ENCODE results near the gene ZFAND3.

DNA sequence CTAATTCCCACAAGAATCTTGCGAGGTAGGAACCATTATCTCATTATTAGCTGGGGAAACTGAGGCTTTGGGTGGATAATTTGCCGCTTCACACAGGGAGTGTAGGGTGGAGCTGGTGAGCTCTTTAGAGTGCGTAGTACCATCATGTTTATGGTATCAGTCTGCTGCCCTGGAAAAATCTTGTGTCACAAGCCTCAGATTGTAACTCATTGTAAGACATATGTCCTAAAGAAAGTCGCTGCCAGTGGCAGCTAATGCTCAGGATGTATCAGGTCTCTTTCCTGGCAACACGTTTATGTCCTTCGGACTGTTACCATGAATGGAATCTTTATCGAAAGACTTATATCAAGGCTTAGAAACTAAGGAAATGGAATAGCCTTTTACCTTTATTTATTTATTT is 1.9 kb downstream of the ZFAND3 start:
- TF ChIP-seq EZH2phosphoT487 (IDR thresholded peaks at IDR 0.05; ENCODE audit: low read depth, severe bottlenecking, unreplicated experiment) (no peak), CTCF (IDR thresholded peaks at IDR 0.05; ENCODE audit: poor library complexity) (no peak), EZH2 (IDR thresholded peaks at IDR 0.05; ENCODE audit: borderline replicate concordance) (no peak)

Measured in hepatocyte (in vitro differentiated cells).